Panc1 (cell line): Measurements from ENCODE around the gene AOC2.
"Not testable (repeated sequence)": the region's sequence is repeated elsewhere in the genome, so short reads cannot be mapped to it uniquely, and the experiment has no call there.

Experiments used
- CTCF ChIP-seq: fragments of 450-650 bp; IDR thresholded peaks from 2 replicates; pipeline ENCODE4 v1.5.1; 2017; ENCODE audit warnings: mild to moderate bottlenecking
- POLR2AphosphoS5 ChIP-seq: IDR thresholded peaks from 2 replicates; pipeline ENCODE4 v1.6.1; 2012; ENCODE audit warnings: mild to moderate bottlenecking, low read depth, low read length, moderate library complexity
- SIN3A ChIP-seq: IDR thresholded peaks from 2 replicates; pipeline ENCODE4 v1.6.1; 2012; ENCODE audit warnings: low read depth, mild to moderate bottlenecking, low read length, moderate library complexity, borderline replicate concordance; ENCODE audit not compliant: insufficient read depth
- TCF7L2 ChIP-seq: IDR thresholded peaks from 2 replicates; pipeline ENCODE4 v1.6.1; 2011; ENCODE audit warnings: mild to moderate bottlenecking, low read depth, low read length, inconsistent platforms
- TF ChIP-seq, protein P1 (sequence below), 2 experiments: IDR thresholded peaks; 2 replicates each; pipeline ENCODE4 v1.6.1; 2011 to 2012; ENCODE audit warnings: low read depth in 2 of 2, control low read depth in 1 of 2, low read length in 1 of 2, mild to moderate bottlenecking in 1 of 2, moderate library complexity in 1 of 2; ENCODE audit not compliant: insufficient read depth in 1 of 2

DNA sequence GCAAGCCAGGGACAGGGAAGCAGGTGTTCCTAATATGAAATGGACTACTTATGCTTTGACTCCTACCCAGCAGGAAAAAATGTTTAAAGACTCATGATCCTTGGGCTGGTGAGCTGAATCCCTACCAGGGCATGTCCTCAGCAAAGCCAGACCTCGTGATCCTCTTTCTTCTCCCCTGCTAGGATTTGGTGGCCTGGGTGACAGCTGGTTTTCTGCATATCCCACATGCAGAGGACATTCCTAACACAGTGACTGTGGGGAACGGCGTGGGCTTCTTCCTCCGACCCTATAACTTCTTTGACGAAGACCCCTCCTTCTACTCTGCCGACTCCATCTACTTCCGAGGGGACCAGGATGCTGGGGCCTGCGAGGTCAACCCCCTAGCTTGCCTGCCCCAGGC lies 11.7 kb downstream of the AOC2 start:
- not testable (repeated sequence) for TF ChIP-seq CTCF, POLR2AphosphoS5, TCF7L2, SIN3A
- TF ChIP-seq, protein P1, sequence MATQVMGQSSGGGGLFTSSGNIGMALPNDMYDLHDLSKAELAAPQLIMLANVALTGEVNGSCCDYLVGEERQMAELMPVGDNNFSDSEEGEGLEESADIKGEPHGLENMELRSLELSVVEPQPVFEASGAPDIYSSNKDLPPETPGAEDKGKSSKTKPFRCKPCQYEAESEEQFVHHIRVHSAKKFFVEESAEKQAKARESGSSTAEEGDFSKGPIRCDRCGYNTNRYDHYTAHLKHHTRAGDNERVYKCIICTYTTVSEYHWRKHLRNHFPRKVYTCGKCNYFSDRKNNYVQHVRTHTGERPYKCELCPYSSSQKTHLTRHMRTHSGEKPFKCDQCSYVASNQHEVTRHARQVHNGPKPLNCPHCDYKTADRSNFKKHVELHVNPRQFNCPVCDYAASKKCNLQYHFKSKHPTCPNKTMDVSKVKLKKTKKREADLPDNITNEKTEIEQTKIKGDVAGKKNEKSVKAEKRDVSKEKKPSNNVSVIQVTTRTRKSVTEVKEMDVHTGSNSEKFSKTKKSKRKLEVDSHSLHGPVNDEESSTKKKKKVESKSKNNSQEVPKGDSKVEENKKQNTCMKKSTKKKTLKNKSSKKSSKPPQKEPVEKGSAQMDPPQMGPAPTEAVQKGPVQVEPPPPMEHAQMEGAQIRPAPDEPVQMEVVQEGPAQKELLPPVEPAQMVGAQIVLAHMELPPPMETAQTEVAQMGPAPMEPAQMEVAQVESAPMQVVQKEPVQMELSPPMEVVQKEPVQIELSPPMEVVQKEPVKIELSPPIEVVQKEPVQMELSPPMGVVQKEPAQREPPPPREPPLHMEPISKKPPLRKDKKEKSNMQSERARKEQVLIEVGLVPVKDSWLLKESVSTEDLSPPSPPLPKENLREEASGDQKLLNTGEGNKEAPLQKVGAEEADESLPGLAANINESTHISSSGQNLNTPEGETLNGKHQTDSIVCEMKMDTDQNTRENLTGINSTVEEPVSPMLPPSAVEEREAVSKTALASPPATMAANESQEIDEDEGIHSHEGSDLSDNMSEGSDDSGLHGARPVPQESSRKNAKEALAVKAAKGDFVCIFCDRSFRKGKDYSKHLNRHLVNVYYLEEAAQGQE (IDR thresholded peaks at IDR 0.05; ENCODE audit: insufficient read depth in 1 of 2, low read depth in 2 of 2, low read length in 1 of 2) = not testable (repeated sequence)
